Panc1 (cell line): Measurements from ENCODE around the gene ANKRD33B. TPM values are rescaled to one million over a fixed set of nuclear protein-coding genes. Genes with fewer than 3 reads are reported as not detected.

Experiments used
- ATAC-seq: fragments of 200-7000 bp; cut with Tn5 transposase; 2 replicates; pipeline ENCODE4 v1.9.1; 2020; ENCODE audit warnings: mild to moderate bottlenecking, moderate library complexity
- BruUV-seq: library from RNA; stranded (reverse); fragments of 400-500 nt; replicated peaks from 2 replicates; lab custom pipeline; 2021; lab: Mats Ljungman, UMichigan
- CTCF ChIA-PET: fragments of 300-600 bp; sonication (Branson Sonifier 250); formaldehyde crosslinking; loops from one replicate; lab custom pipeline; 2022; ENCODE audit warnings: antibody characterized with exemption; lab: Charles Lee
- POLR2A ChIA-PET: fragments of 300-600 bp; sonication (Branson Sonifier 250); formaldehyde crosslinking; loops from one replicate; lab custom pipeline; 2022; ENCODE audit warnings: antibody characterized with exemption; lab: Charles Lee
- DNase-seq: peaks from one replicate; pipeline ENCODE4 v3.0.0-alpha.2; 2010; ENCODE audit warnings: low read depth, low spot score
- H3K27ac ChIP-seq: 2 replicates; pipeline ENCODE4 v1.5.1; 2011; ENCODE audit warnings: mild to moderate bottlenecking, low read length, inconsistent platforms
- H3K27me3 ChIP-seq: fragments of 200-500 bp; sonication (Bioruptor generic); 2 replicates; pipeline ENCODE4 v1.6.0; 2014; ENCODE audit warnings: low read length, inconsistent platforms; ENCODE audit not compliant: control insufficient read depth, insufficient read depth
- H3K36me3 ChIP-seq: fragments of 200-500 bp; sonication (Bioruptor generic); 2 replicates; pipeline ENCODE4 v1.5.1; 2014; ENCODE audit warnings: inconsistent platforms, mild to moderate bottlenecking, low read length, moderate library complexity; ENCODE audit not compliant: control insufficient read depth, insufficient read depth
- H3K4me1 ChIP-seq: 2 replicates; pipeline ENCODE4 v1.5.1; 2011; ENCODE audit warnings: inconsistent platforms, mild to moderate bottlenecking, low read length, moderate library complexity; ENCODE audit not compliant: control insufficient read depth, insufficient read depth
- H3K4me3 ChIP-seq, 2 experiments: 2 replicates each; pipeline ENCODE4 v1.5.1; 2011 to 2012; ENCODE audit warnings: low read depth in 2 of 2, low read length in 2 of 2, mild to moderate bottlenecking in 2 of 2, inconsistent platforms in 1 of 2, moderate library complexity in 1 of 2
- H3K9me3 ChIP-seq: fragments of 200-500 bp; sonication (Bioruptor generic); 2 replicates; pipeline ENCODE4 v1.5.1; 2014; ENCODE audit warnings: low read depth, mild to moderate bottlenecking, inconsistent platforms, low read length, moderate library complexity; ENCODE audit not compliant: control insufficient read depth, insufficient read depth
- POLR2AphosphoS5 ChIP-seq: IDR thresholded peaks from 2 replicates; pipeline ENCODE4 v1.6.1; 2012; ENCODE audit warnings: mild to moderate bottlenecking, low read depth, low read length, moderate library complexity
- SIN3A ChIP-seq: IDR thresholded peaks from 2 replicates; pipeline ENCODE4 v1.6.1; 2012; ENCODE audit warnings: low read depth, mild to moderate bottlenecking, low read length, moderate library complexity, borderline replicate concordance; ENCODE audit not compliant: insufficient read depth
- TCF7L2 ChIP-seq: IDR thresholded peaks from 2 replicates; pipeline ENCODE4 v1.6.1; 2011; ENCODE audit warnings: mild to moderate bottlenecking, low read depth, low read length, inconsistent platforms
- in situ Hi-C: cut with HindIII; loops from 2 replicates; pipeline ENCODE4 v1.10.0; 2016; ENCODE audit warnings: low sequenced_read_pairs, low pct_unique_long_range_greater_than_20kb
- intact Hi-C: fragments of 100-400 bp; cut with micrococcal nuclease; formaldehyde crosslinking; loops from one replicate; pipeline ENCODE4 v1.10.0; 2022; ENCODE audit not compliant: unreplicated experiment
- total RNA-seq: library from RNA; stranded (reverse); gene quantifications from one replicate; pipeline ENCODE4 v1.2.1, GENCODE V29; 2021; ENCODE audit not compliant: unreplicated experiment
- TF ChIP-seq, protein P1 (sequence below), 2 experiments: IDR thresholded peaks; 2 replicates each; pipeline ENCODE4 v1.6.1; 2011 to 2012; ENCODE audit warnings: low read depth in 2 of 2, control low read depth in 1 of 2, low read length in 1 of 2, mild to moderate bottlenecking in 1 of 2, moderate library complexity in 1 of 2; ENCODE audit not compliant: insufficient read depth in 1 of 2
- TF ChIP-seq, protein P2 (sequence below): fragments of 450-650 bp; IDR thresholded peaks from 2 replicates; pipeline ENCODE4 v1.5.1; 2017; ENCODE audit warnings: mild to moderate bottlenecking

ANKRD33B gene
- total RNA-seq, 1 experiment from 2014 or later: 19.1 TPM

DNA sequence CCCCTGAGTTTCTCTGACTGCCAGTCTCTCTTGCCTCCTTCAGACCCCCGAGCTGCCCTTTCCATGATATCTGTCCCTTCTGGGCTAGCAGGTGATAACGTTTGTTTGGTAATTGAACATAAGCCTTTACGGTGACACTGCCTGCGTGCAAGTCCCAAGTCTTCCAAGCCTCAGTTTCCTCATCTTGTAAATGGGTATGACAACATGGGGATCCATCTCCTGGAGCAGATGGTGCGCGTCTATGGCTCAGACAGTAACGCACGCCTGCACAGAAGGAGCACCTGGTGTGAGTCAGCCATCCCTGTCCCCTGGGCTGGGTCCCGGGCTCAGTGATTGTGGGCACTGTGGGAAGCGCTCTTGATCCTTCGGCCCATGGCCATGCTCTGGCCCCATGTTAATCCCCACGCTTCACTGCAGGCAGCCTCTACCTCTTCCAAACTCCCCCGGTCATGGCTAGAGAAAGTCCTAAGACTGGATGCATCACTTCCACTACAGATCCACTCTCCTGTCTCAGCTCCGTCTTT lies 111.4 kb downstream of the ANKRD33B start:
- CTCF ChIA-PET: no interaction called here
- TF ChIP-seq, protein P1, sequence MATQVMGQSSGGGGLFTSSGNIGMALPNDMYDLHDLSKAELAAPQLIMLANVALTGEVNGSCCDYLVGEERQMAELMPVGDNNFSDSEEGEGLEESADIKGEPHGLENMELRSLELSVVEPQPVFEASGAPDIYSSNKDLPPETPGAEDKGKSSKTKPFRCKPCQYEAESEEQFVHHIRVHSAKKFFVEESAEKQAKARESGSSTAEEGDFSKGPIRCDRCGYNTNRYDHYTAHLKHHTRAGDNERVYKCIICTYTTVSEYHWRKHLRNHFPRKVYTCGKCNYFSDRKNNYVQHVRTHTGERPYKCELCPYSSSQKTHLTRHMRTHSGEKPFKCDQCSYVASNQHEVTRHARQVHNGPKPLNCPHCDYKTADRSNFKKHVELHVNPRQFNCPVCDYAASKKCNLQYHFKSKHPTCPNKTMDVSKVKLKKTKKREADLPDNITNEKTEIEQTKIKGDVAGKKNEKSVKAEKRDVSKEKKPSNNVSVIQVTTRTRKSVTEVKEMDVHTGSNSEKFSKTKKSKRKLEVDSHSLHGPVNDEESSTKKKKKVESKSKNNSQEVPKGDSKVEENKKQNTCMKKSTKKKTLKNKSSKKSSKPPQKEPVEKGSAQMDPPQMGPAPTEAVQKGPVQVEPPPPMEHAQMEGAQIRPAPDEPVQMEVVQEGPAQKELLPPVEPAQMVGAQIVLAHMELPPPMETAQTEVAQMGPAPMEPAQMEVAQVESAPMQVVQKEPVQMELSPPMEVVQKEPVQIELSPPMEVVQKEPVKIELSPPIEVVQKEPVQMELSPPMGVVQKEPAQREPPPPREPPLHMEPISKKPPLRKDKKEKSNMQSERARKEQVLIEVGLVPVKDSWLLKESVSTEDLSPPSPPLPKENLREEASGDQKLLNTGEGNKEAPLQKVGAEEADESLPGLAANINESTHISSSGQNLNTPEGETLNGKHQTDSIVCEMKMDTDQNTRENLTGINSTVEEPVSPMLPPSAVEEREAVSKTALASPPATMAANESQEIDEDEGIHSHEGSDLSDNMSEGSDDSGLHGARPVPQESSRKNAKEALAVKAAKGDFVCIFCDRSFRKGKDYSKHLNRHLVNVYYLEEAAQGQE (IDR thresholded peaks at IDR 0.05; ENCODE audit: insufficient read depth in 1 of 2, low read depth in 2 of 2, low read length in 1 of 2): no peak
- TF ChIP-seq POLR2AphosphoS5 (no peak), SIN3A (no peak), TCF7L2 (no peak)
- TF ChIP-seq, protein P2, sequence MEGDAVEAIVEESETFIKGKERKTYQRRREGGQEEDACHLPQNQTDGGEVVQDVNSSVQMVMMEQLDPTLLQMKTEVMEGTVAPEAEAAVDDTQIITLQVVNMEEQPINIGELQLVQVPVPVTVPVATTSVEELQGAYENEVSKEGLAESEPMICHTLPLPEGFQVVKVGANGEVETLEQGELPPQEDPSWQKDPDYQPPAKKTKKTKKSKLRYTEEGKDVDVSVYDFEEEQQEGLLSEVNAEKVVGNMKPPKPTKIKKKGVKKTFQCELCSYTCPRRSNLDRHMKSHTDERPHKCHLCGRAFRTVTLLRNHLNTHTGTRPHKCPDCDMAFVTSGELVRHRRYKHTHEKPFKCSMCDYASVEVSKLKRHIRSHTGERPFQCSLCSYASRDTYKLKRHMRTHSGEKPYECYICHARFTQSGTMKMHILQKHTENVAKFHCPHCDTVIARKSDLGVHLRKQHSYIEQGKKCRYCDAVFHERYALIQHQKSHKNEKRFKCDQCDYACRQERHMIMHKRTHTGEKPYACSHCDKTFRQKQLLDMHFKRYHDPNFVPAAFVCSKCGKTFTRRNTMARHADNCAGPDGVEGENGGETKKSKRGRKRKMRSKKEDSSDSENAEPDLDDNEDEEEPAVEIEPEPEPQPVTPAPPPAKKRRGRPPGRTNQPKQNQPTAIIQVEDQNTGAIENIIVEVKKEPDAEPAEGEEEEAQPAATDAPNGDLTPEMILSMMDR: no peak
- no TSS peak for BruUV-seq
- DNase-seq: no peak
- Histone ChIP-seq H3K4me3 (no peak overlapping the region), H3K4me1 (no peaks in the 10 kb centered on the region), H3K36me3 (no peaks in the 10 kb centered on the region), H3K27me3 (no peaks in the 10 kb centered on the region), H3K27ac (no peak overlapping the region), H3K9me3 (no peaks in the 10 kb centered on the region)
- ATAC-seq: peak; percentile 9; the same call in 1 of the 2 replicates
- in situ Hi-C loops (no loop called here), intact Hi-C loops (no loop called here)
- POLR2A ChIA-PET: no interaction called here

DNA sequence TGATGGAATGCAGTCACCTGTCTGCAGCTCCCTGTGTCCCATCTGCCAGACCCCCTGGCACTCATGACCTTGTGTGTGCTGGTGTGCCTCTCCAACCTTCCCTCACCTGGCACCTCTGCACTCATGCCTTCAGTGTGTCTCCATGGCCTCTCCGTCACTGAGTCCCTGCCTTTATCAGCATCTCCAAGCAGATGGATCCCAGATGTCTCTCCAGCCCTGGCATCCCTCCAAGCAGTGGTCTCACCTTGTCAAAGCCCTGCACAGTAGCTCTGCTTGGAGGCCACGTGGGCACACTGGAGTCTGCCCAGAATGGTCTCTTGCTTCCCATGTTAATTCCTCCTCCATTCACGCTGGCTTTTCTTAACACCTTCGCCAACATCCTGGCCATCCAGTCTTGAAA lies 112.4 kb downstream of the ANKRD33B start:
- Histone ChIP-seq H3K27me3 (no peaks in the 10 kb centered on the region), H3K27ac (no peak overlapping the region), H3K36me3 (no peaks in the 10 kb centered on the region), H3K9me3 (no peaks in the 10 kb centered on the region), H3K4me1 (no peaks in the 10 kb centered on the region), H3K4me3 (no peak overlapping the region)
- in situ Hi-C loops (no loop called here), intact Hi-C loops (no loop called here)
- BruUV-seq: no TSS peak
- no peak for DNase-seq
- CTCF ChIA-PET: no interaction called here
- ATAC-seq: no peak
- POLR2A ChIA-PET: no interaction called here
- TF ChIP-seq, protein P2: no peak
- no peak for TF ChIP-seq TCF7L2
- TF ChIP-seq, protein P1 (IDR thresholded peaks at IDR 0.05; ENCODE audit: insufficient read depth in 1 of 2, low read depth in 2 of 2, low read length in 1 of 2): no peak
- no peak for TF ChIP-seq POLR2AphosphoS5
- no peak for TF ChIP-seq SIN3A
